IPS DF 4.7 (cell line): Measurements from ENCODE around the gene CCDC197.

ENCODE experiments used
- DNase-seq: peaks from one replicate; pipeline ENCODE4 v3.0.0-alpha.2; 2013; ENCODE audit warnings: low spot score; ENCODE audit errors: extremely low read depth

CCDC197 gene

DNA sequence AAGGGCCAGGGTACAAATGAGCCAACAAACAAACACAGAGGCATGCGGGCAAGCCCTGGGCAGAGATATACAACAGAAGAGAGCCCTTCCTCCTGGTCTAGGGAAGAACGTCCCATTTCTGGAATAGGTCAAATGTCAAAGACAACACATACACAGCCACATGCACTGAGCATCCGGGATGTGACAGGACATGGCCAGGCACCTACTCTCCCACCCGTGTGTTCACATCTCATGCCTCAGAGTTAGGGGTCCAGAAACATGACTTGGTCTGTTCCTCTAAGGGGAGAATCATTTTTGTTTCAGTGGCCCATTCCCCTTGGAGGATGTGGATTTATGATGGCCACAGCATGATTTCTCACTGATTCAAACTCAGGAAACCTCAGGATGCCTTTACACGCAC is 19.9 kb upstream of the CCDC197 start:
- no peak for DNase-seq

GRCh38 chr14:93977790-93978581 is 19.1 kb upstream of the CCDC197 start:
- DNase-seq = no peak

- DNase-seq = no peak
Measured at GRCh38 chr14:93978735-93979134, 18.4 kb upstream of the CCDC197 start.

DNA sequence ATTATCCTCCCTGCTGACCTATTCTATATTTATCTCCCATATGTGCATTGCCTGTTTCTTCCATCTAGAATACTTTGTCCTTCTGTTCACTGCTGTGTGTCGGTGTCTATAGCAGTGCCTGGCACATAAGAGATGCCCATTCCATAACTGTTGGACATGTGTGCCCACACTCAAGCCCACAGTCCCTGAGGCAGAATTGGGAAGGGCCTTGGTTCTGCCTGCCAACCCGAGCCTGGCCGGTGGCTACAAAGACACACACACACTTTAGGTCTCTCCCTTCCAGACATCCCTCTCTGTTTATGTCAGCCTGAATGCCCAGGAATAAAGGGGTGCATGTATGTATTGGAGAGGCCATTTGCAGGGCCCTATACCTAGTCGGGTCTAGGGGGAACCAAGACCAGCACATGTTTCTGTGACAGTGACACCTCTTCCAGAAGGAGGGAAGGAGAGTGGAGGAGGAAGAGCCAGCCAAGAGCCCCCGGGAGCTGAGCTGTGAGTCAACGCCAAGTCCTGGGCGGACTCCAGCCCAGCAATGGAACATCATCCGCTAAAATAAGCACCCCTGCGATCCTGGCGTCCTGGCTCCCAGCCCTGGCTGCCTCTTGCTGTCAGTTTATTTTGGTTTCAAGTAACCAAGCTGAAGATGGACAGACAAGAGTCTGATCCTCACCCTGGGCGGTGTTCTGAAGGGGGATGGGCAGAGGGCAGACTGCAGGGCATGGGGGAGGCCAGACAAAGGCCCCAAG is 16.5 kb upstream of the CCDC197 start:
- DNase-seq = no peak

DNA sequence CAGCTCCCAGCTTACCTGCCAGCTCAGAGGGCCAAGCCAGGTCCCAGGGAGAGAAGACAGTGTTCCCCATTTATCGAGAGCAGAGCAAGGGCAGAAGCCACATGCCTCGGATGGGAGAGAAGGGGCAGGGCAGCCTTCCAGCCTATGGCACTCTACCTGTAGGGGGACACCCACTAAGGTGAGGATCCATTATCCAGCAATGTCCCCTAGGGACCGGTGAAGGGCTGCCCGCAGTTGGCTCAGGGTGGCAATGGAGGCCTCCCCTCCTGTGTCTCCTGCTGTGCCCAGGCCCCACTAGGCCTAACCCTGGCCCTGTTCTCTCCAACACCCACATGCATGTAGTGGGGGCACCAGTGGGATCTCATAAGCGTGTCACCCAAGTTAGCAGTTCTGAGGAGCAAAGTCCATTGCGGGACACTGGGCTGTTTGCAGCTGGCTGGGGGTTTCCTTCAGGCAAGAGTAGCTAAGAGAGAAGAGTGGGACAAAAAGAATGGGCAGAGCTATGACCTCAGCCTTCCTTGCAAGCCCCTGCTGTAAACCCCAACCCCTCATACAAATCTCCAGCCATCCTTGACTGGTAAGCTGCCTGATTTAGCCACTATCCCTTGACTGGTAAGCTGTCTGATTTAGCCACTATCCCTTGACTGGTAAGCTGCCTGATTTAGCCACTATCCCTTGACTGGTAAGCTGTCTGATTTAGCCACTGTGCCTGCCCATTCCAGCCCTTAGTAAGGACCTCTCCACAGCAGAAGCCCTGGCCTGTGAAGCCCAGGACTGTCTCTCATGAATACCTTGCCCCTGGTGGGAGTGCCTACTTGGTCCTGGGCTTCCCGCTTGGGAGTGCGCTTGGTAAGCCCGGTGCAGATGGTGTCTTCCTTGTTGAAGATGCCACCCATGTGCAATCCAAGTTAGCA is 15.5 kb upstream of the CCDC197 start:
- DNase-seq = no peak

DNA sequence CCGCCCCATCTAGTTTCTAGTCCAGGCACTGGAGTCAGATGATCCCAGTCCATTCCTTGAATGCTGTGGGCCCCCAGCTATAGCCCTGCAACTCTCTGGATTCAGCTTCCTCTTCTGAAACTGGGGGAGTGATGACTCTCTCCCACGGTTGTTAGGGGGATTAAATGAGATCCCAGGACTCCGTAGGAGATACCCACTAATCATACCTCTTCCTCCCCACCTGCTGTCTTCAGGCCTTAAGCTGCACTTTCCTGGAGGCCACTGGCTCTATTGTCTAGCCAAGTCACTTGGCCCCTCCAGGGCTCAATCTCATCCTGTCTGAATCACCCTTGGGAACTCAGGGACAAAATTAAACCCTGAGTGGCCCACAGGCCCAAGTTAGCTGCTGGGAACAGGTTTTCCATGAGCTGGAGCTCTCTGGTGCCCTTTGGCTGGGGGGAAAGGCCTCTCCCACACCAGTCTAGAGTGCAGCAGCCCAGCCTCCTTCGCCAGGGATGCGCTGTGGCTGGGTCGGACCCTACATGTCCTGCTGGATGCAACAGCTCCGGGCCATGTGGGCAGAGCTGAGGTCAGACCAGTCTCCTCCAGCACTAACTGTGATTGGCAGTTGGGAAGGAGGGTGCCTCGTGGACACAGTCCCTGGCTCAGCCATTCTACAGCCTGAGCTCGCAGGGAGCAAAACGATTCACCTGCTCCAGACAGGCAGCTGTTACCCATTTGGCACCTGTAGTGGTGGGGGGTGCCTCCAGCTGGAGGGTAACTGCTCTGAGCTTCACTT is 14.7 kb upstream of the CCDC197 start:
- DNase-seq = no peak

DNA sequence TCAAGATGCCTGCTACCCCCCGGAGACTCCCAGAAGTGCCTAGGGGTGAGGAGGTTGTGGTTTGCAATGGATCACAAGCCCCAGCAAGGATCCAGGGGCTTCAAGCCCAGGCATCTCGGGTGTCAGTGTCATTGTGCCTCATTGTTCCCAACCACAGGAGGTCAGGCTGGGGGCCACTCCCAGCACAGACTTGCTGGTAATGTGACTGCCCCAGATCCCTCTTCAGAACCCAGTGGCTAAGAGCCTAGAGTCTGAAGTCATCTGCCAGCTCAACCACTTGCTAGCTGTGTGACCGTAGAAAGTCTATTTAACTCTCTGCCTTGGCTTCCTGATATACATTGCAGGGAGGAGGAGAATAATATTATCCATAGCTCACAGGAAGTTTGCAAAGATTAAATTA is 13.0 kb upstream of the CCDC197 start:
- DNase-seq = no peak

DNA sequence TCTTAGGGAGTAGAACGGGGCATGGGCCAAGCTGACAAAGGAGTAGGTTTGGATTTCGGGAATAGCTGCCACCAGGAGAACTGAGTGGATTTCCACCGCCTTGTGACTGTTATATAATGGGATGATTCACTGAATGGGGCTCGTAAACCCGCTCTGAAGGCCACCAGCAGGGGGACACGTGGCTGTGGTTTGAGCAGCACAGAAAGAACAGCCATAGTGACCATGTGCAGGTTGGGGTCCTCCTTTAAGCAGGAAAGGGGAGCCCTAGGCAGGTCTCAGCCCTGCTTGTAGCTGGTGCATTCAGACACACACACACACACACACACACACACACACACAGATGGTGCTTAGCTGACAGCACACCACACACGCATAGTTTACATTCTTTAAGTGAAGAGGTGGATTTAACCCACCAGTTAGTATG is 12.1 kb upstream of the CCDC197 start:
- peak; percentile 33 for DNase-seq

DNA sequence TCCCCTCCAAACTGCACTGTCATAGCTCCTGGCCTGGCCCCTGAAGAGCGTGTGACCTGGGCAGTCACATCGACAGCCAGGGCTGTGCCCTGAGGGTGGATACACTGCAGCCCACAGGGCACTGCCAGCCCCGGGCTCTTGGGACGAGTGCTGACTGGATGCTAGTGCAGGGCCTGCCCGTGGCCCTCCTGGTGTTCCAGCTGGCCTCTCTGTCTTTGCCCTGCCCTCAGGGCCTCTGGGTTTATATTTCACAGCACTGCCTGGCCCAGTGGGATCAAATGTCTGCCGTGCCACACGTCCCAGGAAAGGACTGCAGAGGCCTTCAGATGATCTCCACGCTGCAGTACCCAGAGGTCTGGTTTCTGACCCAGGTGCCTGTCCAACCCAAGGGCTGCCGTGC is 10.1 kb upstream of the CCDC197 start:
- no peak for DNase-seq

DNA sequence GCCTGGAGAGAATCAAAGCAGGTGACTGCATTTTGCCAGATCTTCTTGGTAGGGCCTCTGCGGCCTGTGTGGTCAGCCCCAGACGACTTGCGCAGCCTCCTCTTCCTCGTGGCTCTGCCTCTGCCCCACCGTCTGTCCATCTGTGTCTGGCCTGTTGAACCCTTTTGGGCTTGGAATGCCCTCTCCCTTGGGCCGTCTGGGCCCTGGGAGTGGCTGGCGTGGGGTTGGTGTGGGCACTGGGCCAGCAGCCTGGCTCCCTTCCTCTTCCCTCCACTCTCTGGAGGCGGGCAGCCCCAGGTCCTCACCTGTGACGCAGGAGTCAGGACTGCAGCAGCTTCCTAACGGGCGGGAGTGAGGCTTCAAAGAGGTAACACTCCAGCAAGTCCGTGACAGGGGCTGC is 9.7 kb upstream of the CCDC197 start:
- DNase-seq = no peak

GRCh38 chr14:93987815-93988476 is 9.2 kb upstream of the CCDC197 start:
- no peak for DNase-seq

GRCh38 chr14:93989939-93990338 is 7.2 kb upstream of the CCDC197 start:
- no peak for DNase-seq

- DNase-seq = no peak
Measured at GRCh38 chr14:93991212-93991611, 5.9 kb upstream of the CCDC197 start.

GRCh38 chr14:93991649-93992048 is 5.5 kb upstream of the CCDC197 start:
- DNase-seq = no peak

DNA sequence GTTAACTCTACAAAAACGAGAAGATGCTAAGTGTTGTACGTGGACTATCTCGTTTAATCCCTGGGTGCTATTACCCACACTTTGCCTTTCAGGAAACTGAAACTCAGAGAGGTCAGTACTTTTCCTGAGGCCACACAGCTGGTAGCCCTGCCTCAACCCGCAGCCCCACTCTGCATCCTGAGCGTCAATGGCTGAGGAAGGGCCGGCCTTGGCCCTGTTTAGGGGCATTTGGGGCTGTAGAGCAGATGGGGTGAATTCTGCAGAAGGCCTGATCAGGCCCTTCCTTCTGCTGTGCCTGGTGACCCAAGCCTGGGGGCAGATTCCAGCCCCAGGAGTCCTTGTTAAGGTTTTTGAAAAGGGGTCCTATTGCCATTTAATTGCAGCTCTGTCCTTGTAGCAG is 3.7 kb upstream of the CCDC197 start:
- no peak for DNase-seq

DNA sequence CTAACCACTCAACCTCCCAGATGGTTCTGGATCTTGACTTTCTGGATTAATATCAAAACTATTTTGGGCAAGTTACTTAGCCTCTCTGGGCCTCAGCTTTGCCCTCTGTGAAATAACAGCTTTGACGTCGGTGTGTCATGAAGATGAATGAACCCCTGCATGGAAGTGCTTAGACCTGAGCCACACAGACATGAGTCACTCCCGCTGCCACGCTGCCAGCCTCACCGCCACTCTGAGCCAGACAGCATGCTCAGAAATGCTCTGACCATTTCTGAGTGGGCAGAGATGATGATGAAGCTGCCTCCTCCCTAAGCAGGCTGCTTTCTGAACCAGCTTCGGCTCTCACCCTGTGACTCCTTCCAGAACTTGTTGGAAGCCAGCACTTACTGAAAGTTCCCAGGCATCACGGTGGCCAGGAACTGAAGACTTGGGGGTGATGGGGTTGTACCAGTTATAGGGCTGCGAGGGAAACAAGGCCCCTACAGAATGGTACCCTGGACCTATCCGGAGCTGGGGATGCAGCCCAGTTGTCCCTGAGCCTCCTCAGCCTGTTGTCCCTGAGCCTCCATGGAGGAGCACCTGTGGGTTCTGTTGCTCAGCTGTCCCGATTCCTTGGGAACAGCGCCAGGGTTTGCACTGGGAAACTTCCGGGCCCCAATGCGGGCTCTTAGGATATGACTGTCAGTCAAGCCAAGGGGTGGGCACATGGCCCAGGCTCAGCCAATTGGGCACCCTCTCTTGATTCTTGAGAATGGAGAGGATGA is 2.0 kb upstream of the CCDC197 start:
- no peak for DNase-seq

GRCh38 chr14:93996130-93996695 is 888 bp upstream of the CCDC197 start:
- no peak for DNase-seq

DNA sequence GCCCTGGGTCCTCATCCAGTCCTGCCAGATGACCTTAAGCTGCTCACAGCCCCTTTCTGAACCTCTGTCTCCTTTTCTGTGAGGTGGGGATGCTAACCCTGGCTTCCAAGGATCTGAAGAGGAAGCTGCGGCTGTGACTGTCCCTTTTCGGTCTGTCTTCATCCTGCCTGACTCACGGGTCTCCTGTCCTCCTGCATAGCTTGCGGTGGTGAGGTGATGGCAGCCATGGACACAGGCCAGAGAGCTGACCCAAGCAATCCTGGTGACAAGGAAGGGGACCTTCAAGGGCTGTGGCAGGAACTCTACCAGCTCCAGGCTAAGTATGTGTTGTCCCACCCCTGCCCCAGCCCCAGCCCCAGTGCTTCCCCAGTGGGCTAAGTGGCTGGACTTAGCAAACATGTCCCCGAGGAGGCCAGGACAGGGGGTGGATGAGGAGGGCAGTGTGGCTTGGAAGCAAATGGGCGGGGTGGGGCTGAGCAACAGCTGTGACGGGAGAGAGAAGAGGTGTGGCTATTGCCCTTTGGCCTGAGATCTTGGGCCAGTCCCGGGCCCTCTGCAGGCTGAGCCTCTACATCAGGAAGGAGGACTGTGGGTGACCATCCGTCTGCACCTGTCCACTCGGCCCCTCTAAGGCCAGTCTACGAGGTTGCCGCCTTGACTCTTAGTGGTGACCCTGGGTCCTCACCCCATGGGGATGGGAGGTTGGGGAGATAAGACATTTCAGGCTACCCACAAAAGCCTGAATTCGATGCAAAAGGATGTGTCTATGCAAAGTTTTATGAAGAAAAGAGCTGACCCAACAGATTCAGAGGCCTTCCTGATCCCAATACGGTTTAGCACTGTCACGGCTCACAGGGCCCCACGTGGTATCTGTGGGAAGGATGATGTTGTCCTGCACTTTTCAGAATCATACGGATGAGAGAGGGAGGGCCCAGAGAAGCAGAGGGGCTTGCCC is 1.1 kb downstream of the CCDC197 start:
- DNase-seq = no peak
